GM04503 (cell line): ENCODE data around the gene RTBDN.
"Not testable (repeated sequence)": the region's sequence is repeated elsewhere in the genome, so short reads cannot be mapped to it uniquely, and the experiment has no call there.

Source experiments
- DNase-seq: peaks from one replicate; pipeline ENCODE4 v3.0.0-alpha.2; 2012; ENCODE audit warnings: low read depth

RTBDN gene

GRCh38 chr19:12817810-12818209 is 16.6 kb downstream of the RTBDN start:
- DNase-seq, result not testable (repeated sequence)

DNA sequence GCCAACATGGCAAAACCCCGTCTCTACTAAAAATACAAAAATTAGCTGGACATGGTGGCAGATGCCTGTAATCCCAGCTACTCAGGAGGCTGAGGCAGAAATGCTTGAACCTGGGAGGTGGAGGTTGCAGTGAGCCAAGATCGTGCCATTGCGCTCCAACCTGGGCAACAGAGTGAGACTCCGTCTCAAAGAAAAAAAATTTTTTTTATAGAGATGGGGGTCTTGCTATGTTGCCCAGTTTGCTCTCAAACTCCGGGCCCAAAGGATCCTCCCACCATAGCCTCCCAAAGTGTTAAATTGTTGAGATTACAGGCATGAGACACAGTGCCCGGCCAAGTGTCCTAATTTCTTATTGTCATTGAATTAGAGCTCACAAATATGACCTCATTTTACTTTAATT is 17.2 kb downstream of the RTBDN start:
- DNase-seq, result not testable (repeated sequence)

- no peak for DNase-seq
Observed at GRCh38 chr19:12815088-12815487, 19.3 kb downstream of the RTBDN start.

GRCh38 chr19:12806242-12807081 is 27.9 kb downstream of the RTBDN start, which contains the start of gene RNASEH2A:
RNASEH2A (plus strand) TSS chr19:12806584; CDS start chr19:12806674, 90 bp downstream.
- peak; percentile 43 for DNase-seq

GRCh38 chr19:12804051-12804450 is 30.3 kb downstream of the RTBDN start:
- DNase-seq, result no peak

GRCh38 chr19:12802267-12803106 is 31.9 kb downstream of the RTBDN start:
- no peak for DNase-seq

DNA sequence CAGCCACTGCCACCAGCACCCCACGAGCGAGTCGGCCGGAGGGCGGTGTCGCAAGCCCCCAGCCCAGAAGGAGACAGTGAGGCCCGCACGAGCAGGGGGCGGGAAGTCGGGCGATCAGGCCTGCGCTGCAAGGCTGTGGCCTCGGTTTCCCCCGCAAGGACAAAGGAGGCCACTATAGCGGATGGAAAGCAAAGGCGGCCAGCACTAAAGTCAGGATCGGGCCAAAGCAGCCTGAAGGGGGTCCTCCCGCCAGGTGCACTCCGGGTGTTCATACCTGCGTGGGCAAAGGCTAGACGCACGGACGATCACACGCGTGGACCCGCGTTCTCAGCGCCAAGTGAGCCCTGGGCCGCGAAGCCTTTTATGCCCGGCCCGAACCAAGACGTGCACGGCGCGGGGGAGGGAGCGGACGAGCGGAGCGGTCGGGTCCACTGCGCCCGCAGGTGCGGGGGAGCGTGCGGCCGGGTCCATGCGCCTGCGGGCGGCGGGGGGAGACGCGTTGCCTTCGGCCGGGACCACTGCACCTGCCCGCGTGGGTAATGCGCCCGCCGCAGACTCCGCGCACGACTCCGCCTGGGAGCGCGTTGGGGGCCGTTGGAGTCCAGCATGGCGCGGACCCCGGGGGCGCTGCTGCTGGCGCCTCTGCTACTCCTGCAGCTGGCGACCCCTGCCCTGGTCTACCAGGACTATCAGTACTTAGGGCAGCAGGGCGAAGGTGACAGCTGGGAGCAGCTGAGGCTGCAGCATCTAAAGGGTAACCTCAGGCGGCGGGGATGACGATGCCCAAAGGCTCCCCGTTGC is 32.7 kb downstream of the RTBDN start, which contains the start of the genes PRDX2 and THSD8:
Gene PRDX2 (minus strand): TSS at position 335 of the 801 bp plus-strand sequence. CDS start 539 bp downstream, outside the sequence.
Gene THSD8 (plus strand): TSS at position 604 of the 801 bp plus-strand sequence. CDS start 3 bp downstream, at position 607.
- no peak for DNase-seq

GRCh38 chr19:12800923-12801465 is 33.4 kb downstream of the RTBDN start:
- DNase-seq, result no peak

DNA sequence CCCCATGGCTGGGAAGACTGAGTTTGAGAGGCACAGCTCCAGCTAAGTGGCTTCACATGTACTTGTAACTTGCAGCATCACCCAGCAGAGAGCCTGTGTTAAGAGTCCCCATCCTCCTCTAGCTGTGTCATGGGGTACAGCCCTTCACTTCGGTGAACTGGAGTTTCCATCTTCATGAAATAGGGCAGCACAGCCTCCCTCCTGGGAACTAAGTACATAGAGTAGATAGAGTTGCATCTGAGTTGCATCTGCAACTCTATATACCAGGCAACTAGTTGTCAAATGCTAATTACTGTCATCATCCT is 34.0 kb downstream of the RTBDN start:
- no peak for DNase-seq

DNA sequence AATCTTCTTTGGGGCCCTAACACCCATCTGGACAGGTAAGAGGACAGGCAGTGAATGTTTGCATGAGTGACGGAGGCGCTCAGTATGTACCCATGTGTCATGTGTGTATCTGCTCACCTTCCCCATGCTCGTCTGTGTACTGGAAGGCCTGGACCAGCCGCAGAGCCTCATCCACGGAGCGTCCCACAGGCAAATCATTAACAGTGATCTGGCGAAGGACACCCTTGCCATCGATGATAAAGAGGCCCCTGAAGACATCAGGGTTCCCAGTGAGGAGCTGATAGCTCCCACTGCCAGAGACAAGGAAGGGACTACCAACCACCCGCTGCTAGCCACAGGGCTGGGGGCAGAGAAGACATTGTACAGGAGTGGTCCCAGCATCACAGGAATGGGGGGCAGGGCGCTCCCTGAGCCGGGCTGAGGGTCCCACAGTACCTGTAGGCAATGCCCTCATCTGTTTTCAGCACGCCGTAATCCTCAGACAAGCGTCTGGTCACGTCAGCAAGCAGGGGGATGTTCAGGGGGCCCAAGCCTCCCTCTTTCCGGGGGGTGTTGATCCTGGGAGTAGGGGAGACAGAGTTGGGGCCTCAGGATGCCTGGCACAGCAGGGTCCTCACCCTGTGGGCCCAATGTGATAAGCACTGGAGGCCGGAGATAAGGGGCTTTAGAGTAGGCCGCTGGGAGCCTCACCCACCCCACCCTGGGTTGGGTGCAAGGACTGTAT is 34.5 kb downstream of the RTBDN start:
- no peak for DNase-seq

GRCh38 chr19:12797607-12798006 is 36.8 kb downstream of the RTBDN start:
- DNase-seq, result not testable (repeated sequence)

DNA sequence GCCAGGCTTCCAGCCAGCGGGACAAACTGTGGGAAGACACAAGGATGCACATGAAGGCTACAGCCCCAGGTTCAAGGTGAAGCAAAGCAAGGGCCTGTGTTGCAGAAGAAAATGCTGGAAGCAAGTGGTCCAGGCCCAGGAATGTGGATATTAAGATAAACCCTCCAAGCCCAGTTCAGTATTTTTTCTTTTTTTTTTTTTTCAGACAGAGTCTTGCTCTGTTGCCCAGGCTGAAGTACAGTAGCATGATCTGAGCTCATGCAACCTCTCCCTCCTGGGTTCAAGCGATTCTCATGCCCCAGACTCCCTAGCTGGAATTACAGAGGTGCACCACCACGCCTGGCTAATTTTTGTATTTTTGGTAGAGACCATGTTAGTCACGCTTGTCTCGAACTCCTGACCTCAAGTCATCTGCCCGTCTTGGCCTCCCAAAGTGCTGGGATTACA is 37.2 kb downstream of the RTBDN start:
- DNase-seq, result no peak

DNA sequence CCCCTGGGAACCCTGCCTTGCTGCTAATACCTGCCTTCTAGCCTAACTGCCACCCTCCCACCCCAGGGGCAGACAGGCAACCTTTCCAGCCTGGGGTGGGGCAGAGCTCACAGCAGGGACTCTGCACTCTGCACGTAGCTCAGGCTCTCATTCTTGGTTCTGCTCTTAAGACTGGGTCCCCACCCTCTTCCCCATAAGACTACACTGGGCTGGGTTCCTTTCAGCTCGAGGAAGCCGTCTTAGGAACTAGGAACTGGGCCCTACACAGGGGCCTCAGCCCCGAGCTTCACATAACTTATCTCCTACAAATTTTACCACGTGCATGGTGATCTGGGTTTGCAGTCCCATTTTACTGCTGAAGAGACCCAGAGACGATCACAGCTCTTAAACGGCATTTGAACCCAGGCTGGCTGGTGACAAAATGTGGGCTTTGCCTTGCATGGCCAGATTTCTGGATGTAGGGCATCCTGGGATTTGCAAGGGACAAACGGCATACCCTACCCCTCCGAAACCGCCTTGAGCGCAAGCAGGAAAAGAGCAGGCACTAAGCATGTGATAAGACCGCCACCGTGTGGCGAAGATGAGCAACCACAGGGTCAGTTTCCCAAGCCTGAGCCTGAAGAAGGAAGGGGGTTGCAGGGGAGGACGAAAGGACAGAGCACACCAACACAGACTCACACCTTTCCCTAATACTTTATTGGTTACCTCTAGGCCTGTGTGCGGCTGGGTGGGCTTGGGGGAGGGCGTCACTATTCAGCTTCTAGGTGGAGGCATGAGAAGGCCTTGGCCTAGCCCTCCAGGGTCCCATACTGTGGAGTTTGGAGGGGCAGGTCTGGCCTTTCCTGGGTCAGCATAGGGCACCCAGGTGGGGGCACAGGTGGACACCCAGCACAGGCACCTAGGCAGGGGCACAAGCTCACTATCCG is 38.0 kb downstream of the RTBDN start:
- no peak for DNase-seq

DNA sequence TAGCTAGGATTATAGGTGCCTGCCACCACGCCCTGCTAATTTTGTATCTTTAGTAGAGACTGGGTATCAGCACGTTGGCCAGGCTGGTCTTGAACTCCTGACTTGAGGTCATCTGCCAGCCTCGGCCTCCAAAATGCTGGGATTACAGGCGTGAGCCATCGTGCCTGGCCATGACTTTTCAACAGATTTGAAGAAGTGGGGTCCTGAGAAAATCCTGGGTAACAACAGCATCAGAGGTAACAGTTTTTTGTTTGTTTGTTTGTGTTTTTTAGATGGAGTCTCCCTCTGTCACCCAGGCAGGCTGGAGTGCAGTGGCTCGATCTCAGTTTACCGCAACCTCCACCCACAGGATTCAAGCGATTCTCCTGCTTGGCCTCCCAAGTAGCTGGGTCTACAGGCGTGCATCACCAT is 39.4 kb downstream of the RTBDN start:
- DNase-seq, result no peak

- DNase-seq, result no peak
Observed at GRCh38 chr19:12794196-12794941, 40.0 kb downstream of the RTBDN start.

DNA sequence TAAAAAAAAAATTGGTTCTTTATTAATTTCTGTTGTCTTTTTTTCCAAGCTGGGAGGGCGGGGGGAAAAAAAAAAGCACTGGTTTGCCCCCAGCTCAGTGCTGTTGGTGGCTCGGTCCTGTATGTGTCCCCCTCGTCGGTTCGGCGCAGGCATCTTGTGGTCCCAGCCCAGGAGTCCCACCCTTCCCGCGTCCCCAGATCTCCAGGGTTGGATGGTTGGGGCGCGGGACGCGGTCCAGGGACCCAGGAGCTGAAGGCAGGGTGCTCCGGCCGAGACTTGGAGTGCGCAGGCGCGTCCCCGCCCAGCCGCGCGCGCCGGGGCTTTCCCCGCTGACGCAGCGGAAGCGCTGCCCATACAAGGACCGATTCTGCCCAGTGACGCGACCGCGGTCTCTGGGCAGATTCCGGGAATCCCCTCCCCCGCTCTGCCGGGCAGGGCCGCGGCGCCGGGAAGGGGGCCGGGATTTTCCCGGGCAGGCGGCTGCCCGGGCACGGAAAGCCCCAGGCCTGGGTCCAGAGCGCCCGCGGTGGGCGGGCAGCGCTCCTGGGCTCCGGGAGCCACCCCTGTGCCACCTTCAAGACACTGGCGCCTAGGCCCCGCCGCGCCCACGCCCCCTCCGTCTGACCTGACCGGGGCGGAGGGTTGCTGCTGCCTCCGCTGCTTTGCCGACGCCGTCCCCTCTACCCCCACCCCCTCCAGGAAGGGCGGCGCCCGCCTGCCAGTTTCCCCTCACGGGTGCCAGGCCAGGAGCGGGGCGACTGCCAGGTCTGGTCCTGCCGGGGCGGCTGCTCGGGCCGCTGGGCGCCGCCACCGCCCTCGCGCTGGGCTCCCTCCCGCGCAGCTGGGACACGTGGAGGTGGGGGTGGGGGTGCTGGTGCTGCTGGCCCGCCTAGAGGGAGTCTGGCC is 40.8 kb downstream of the RTBDN start:
- DNase-seq, result no peak

GRCh38 chr19:12792853-12793289 is 41.5 kb downstream of the RTBDN start:
- DNase-seq, result no peak
